Stimulated activated CD4-positive, alpha-beta T cell treated with anti-CD3 and anti-CD28 coated beads, Interleukin-1b, Interleukin-23, amount 100 ng/mL, for 48 hours (primary cell): ENCODE results near the gene NEUROD6.

Experiments used
- DNase-seq: peaks from one replicate; pipeline ENCODE4 v3.0.0-alpha.2; 2020

NEUROD6 gene

GRCh38 chr7:31340603-31341002, at the start of gene NEUROD6:
TSS of gene NEUROD6 (minus strand) at chr7:31340726. CDS start at chr7:31339268, 1,458 bp downstream.
- DNase-seq: no peak

- no peak for DNase-seq
Observed at GRCh38 chr7:31384466-31384865, 43.9 kb upstream of the NEUROD6 start.

- no peak for DNase-seq
Observed at GRCh38 chr7:31382722-31383121, 42.2 kb upstream of the NEUROD6 start.

GRCh38 chr7:31373337-31374289, 33.1 kb upstream of the NEUROD6 start:
- DNase-seq: no peak

- no peak for DNase-seq
Observed at GRCh38 chr7:31372231-31372959, 31.9 kb upstream of the NEUROD6 start.

GRCh38 chr7:31371621-31372020, 31.1 kb upstream of the NEUROD6 start:
- no peak for DNase-seq

GRCh38 chr7:31370609-31371008, 30.1 kb upstream of the NEUROD6 start:
- no peak for DNase-seq

GRCh38 chr7:31368620-31369019, 28.1 kb upstream of the NEUROD6 start:
- no peak for DNase-seq

- no peak for DNase-seq
Observed at GRCh38 chr7:31363496-31363895, 23.0 kb upstream of the NEUROD6 start.

GRCh38 chr7:31363051-31363450, 22.5 kb upstream of the NEUROD6 start:
- DNase-seq: no peak

GRCh38 chr7:31362401-31362800, 21.9 kb upstream of the NEUROD6 start:
- DNase-seq: no peak

GRCh38 chr7:31358467-31358866, 17.9 kb upstream of the NEUROD6 start:
- DNase-seq: no peak

GRCh38 chr7:31345421-31345820, 4.9 kb upstream of the NEUROD6 start:
- no peak for DNase-seq

GRCh38 chr7:31343516-31344305, 3.2 kb upstream of the NEUROD6 start:
- DNase-seq: no peak

GRCh38 chr7:31341141-31341540, 615 bp upstream of the NEUROD6 start:
- no peak for DNase-seq

GRCh38 chr7:31340051-31340450, 475 bp downstream of the NEUROD6 start:
- no peak for DNase-seq

GRCh38 chr7:31338706-31339105, 1.8 kb downstream of the NEUROD6 start:
- DNase-seq: no peak

GRCh38 chr7:31337002-31337565, 3.4 kb downstream of the NEUROD6 start:
- DNase-seq: no peak

- DNase-seq: no peak
Observed at GRCh38 chr7:31336202-31337001, 4.1 kb downstream of the NEUROD6 start.

GRCh38 chr7:31335884-31336201, 4.7 kb downstream of the NEUROD6 start:
- no peak for DNase-seq

- no peak for DNase-seq
Observed at GRCh38 chr7:31335161-31335856, 5.2 kb downstream of the NEUROD6 start.
